Smooth muscle cell (in vitro differentiated cells): Measurements from ENCODE around the gene PLEKHD1. TPM values are rescaled to one million over a fixed set of nuclear protein-coding genes. Genes with fewer than 3 reads are reported as not detected.

Experiments
- DNase-seq: peaks from one replicate; lab custom pipeline; 2025; ENCODE audit not compliant: unreplicated experiment; lab: John Stamatoyannopoulos, UW
- H2AFZ ChIP-seq: fragments of 200-600 bp; sonication (generic); 2 replicates; pipeline ENCODE4 v1.6.0; 2016; ENCODE audit warnings: antibody characterized with exemption, low read depth, mild to moderate bottlenecking
- H3F3A ChIP-seq: fragments of 200-600 bp; sonication (generic); 2 replicates; pipeline ENCODE4 v1.6.0; 2017; ENCODE audit warnings: antibody characterized with exemption, low read depth
- H3K27ac ChIP-seq: fragments of 200-600 bp; sonication (generic); 2 replicates; pipeline ENCODE4 v1.5.1; 2016; ENCODE audit warnings: low read depth, mild to moderate bottlenecking
- H3K27me3 ChIP-seq: fragments of 200-600 bp; sonication (generic); 2 replicates; pipeline ENCODE4 v1.6.1; 2016; ENCODE audit warnings: low read depth, mild to moderate bottlenecking
- H3K36me3 ChIP-seq: fragments of 200-600 bp; sonication (generic); 2 replicates; pipeline ENCODE4 v1.5.1; 2016; ENCODE audit warnings: low read depth
- H3K4me1 ChIP-seq: fragments of 200-600 bp; sonication (generic); 2 replicates; pipeline ENCODE4 v1.5.1; 2016; ENCODE audit warnings: low read depth
- H3K4me2 ChIP-seq: fragments of 200-600 bp; sonication (generic); 2 replicates; pipeline ENCODE4 v1.6.0; 2016; ENCODE audit warnings: mild to moderate bottlenecking
- H3K4me3 ChIP-seq: fragments of 200-600 bp; sonication (generic); 2 replicates; pipeline ENCODE4 v1.5.1; 2016; ENCODE audit warnings: mild to moderate bottlenecking
- H3K79me2 ChIP-seq: fragments of 200-600 bp; sonication (generic); 2 replicates; pipeline ENCODE4 v1.6.0; 2016; ENCODE audit warnings: low read depth, mild to moderate bottlenecking
- H3K9ac ChIP-seq: fragments of 200-600 bp; sonication (generic); 2 replicates; pipeline ENCODE4 v1.6.0; 2016; ENCODE audit warnings: low read depth
- H3K9me3 ChIP-seq: fragments of 200-600 bp; sonication (generic); replicated peaks from 2 replicates; pipeline ENCODE4 v1.5.1; 2016; ENCODE audit warnings: low read depth
- H4K20me1 ChIP-seq: fragments of 200-600 bp; sonication (generic); 2 replicates; pipeline ENCODE4 v1.6.0; 2016; ENCODE audit warnings: low read depth
- CTCF ChIP-seq: fragments of 200-600 bp; sonication (generic); IDR thresholded peaks from 2 replicates; pipeline ENCODE4 v1.5.1; 2017; ENCODE audit warnings: borderline replicate concordance, mild to moderate bottlenecking, antibody characterized with exemption; ENCODE audit not compliant: insufficient read depth, poor library complexity, severe bottlenecking
- WGBS: methylation state at CpG from one replicate; pipeline ENCODE4 v1.1.7; 2016; ENCODE audit warnings: low lambda C conversion rate; 5-methylcytosine and 5-hydroxymethylcytosine counted together
- polyA plus RNA-seq: library from polyadenylated mRNA; unstranded; fragments of >200 nt; fragmentation: Nextera tagmentation; extraction: Ambion mirVana; gene quantifications from 2 replicates; pipeline ENCODE4 v1.2.1, GENCODE V29; 2016
- total RNA-seq: library from RNA; depleted of rRNA; stranded (reverse); fragments of >200 nt; gene quantifications from 2 replicates; pipeline ENCODE4 v1.2.3, GENCODE V29; 2014

PLEKHD1 gene
- total and polyA plus RNA-seq, 2 experiments from 2014 or later: 0.03 TPM; not detected in 1

- no peak for DNase-seq
- no peak for TF ChIP-seq CTCF
- Histone ChIP-seq H3K27ac (no peak overlapping the region), H3K9ac (no peak overlapping the region), H3K27me3 (peaks cover 1% of the 10 kb centered on the region), H3K4me2 (no peak overlapping the region), H2AFZ (no peak overlapping the region), H3K9me3 (no peaks in the 10 kb centered on the region), H4K20me1 (no peaks in the 10 kb centered on the region), H3K4me1 (peaks cover 5% of the 10 kb centered on the region), H3F3A (no peaks in the 10 kb centered on the region), H3K4me3 (no peak overlapping the region), H3K79me2 (no peaks in the 10 kb centered on the region), H3K36me3 (no peaks in the 10 kb centered on the region)
- WGBS: 80% methylated on average over 4 of the region's 4 CpGs
Observed at GRCh38 chr14:69554500-69554899, 70.0 kb downstream of the PLEKHD1 start.

GRCh38 chr14:69558774-69559173, 74.2 kb downstream of the PLEKHD1 start:
- H3K36me3 ChIP-seq: no peaks in the 10 kb centered on the region
- WGBS: 96% methylated on average over 4 of the region's 4 CpGs
- no peaks in the 10 kb centered on the region for H4K20me1 ChIP-seq
- H3K4me2 ChIP-seq: no peak overlapping the region
- no peak overlapping the region for H3K4me3 ChIP-seq
- H3F3A ChIP-seq: no peaks in the 10 kb centered on the region
- H3K27ac ChIP-seq: no peak overlapping the region
- H2AFZ ChIP-seq: no peak overlapping the region
- no peaks in the 10 kb centered on the region for H3K79me2 ChIP-seq
- no peak for TF ChIP-seq CTCF
- H3K27me3 ChIP-seq: peaks cover 36% of the 10 kb centered on the region
- peaks cover 7% of the 10 kb centered on the region for H3K4me1 ChIP-seq
- DNase-seq: no peak
- no peak overlapping the region for H3K9ac ChIP-seq
- H3K9me3 ChIP-seq: no peaks in the 10 kb centered on the region

DNA sequence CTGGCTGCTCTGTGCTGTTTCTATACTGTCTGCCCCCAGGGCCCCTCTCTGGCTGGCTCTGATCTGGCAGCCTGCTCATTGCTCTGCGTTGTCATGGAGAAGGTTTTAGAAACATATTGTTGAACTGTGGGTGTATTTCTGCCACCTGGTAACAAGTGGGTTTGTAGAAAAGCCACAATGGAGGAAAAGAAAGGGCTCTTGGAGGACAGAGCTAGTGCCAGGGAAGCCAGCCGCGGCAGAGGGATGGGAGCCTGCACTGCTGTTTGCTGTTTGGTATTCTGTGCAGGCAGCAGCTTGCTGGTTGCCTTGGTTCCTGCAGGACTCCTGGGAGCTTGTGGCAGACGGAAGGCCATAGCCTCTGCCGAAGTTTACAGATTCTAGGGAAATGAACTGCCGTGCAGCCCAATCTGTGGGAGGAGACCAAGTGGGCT, 75.1 kb downstream of the PLEKHD1 start:
- H4K20me1 ChIP-seq: no peaks in the 10 kb centered on the region
- WGBS: 53% methylated on average over 6 of the region's 6 CpGs
- no peaks in the 10 kb centered on the region for H3F3A ChIP-seq
- peaks cover 7% of the 10 kb centered on the region for H3K4me1 ChIP-seq
- TF ChIP-seq CTCF: no peak
- H3K79me2 ChIP-seq: no peaks in the 10 kb centered on the region
- no peak overlapping the region for H3K9ac ChIP-seq
- H3K36me3 ChIP-seq: no peaks in the 10 kb centered on the region
- no peaks in the 10 kb centered on the region for H3K9me3 ChIP-seq
- H2AFZ ChIP-seq: no peak overlapping the region
- H3K4me3 ChIP-seq: no peak overlapping the region
- H3K27me3 ChIP-seq: peaks cover 44% of the 10 kb centered on the region
- no peak for DNase-seq
- H3K27ac ChIP-seq: no peak overlapping the region
- H3K4me2 ChIP-seq: no peak overlapping the region

DNA sequence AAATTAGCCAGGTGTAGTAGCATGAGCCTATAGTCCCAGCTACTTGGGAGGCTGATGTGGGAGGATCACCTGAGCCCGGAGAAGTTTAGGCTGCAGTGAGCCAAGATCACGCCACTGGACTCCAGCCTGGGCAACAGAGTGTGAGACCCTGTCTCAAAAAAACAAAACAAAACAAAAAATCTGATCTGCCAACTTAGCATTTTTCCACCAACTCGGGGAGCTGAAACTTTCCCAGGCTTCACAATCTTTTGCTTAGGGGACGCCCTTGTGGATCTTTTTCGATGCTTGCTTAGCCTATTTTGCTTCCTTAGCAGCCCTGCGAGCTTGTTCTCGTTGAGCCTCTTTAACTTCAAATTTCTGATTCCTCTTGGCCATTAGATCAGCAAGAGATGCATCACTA, 76.3 kb downstream of the PLEKHD1 start:
- H3F3A ChIP-seq: no peaks in the 10 kb centered on the region
- no peaks in the 10 kb centered on the region for H3K9me3 ChIP-seq
- H4K20me1 ChIP-seq: no peaks in the 10 kb centered on the region
- H3K36me3 ChIP-seq: no peaks in the 10 kb centered on the region
- no peak for DNase-seq
- H3K9ac ChIP-seq: no peak overlapping the region
- no peaks in the 10 kb centered on the region for H3K79me2 ChIP-seq
- peaks cover 56% of the 10 kb centered on the region for H3K27me3 ChIP-seq
- H3K4me1 ChIP-seq: peaks cover 7% of the 10 kb centered on the region
- WGBS: 96% methylated on average over 7 of the region's 7 CpGs
- no peak overlapping the region for H3K27ac ChIP-seq
- H3K4me3 ChIP-seq: no peak overlapping the region
- H3K4me2 ChIP-seq: no peak overlapping the region
- TF ChIP-seq CTCF: no peak
- no peak overlapping the region for H2AFZ ChIP-seq
